Renal cortex interstitium (tissue), 11 donors: ENCODE data around the gene ARHGEF1. TPM values are rescaled to one million over a fixed set of nuclear protein-coding genes. Genes with fewer than 3 reads are reported as not detected.

ENCODE experiments used
- DNase-seq, 11 donors: peaks; one replicate each; pipeline ENCODE4 v3.0.0-alpha.2; 2013; ENCODE audit warnings: low read depth in 9 of 11, low spot score in 4 of 11; ENCODE audit errors: extremely low read depth in 1 of 11
- polyA plus RNA-seq, 3 donors: library from polyadenylated mRNA; unstranded; fragments of 120-200 nt; gene quantifications; one replicate each; pipeline ENCODE4 v1.2.1, GENCODE V29; 2013; ENCODE audit not compliant: insufficient read length in 3 of 3

ARHGEF1 gene
- polyA plus RNA-seq, 3 donors, result 40.1 to 63.7 (median 50.7) TPM

DNA sequence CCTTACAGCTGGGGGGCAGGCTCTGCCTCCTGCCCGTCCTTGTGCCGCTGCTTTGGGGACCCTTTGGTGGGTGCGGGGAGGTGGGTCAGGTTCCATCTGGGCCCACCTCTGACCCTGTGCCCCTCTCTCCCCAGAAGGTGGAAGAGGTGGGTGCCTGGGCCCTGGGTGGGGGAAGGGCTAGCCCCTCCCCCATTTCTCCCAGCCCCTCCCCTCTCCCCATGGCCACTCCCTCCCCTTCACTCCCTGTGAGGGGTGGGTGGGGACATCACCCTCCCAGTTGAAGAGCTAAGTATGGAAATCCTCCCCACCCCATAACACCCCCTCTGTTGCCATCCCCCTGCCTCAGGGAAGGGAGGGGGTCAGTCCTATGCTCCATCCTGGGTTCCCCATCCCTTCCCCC is 14.2 kb downstream of the ARHGEF1 start:
- DNase-seq, result no peak

DNA sequence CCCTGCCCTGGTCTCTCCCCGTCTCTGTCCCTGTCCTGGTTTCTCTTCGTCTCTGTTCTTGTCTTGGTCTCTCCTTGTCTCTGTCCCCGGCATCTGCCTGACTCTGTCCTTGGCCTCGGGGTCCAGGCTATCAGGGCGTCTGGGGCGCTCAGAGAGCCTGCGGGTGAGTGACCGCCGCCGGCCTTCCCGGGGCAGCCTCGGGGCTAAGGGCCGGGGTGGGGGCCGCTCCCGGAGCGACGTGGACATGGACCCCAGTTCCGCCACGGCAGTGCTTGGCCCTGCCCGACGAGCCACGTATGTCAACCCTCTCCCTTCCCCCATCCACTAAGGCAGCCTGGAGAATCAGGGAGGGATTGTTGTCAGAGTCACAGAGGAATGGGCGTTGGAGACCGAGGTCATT is 14.8 kb downstream of the ARHGEF1 start:
- DNase-seq, result no peak

- DNase-seq, result no peak
Measured at GRCh38 chr19:41898235-41898634, 15.3 kb downstream of the ARHGEF1 start.

DNA sequence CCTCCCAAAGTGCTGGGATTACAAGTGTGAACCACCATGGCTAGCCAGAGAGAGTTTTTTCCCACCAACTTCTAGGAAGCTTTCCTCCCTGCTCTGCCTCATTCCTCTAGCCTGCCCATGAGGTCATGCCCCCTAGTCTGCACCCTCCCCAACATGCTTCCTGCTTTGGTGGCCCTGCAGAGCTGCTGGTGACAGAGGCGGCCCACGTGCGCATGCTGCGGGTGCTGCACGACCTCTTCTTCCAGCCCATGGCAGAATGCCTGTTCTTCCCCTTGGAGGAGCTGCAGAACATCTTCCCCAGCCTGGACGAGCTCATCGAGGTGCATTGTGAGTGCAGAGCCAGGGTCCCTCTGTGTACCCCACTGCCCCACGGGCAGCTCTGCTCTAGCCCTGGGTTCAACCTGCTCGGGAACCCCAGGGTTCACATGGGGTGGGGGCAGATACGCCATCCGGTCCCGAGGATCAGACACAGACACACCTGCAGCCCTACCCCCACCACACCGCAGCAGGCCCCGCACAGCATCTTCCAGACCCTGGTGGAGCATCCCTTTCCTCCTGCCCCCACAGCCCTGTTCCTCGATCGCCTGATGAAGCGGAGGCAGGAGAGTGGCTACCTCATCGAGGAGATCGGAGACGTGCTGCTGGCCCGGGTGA is 18.9 kb downstream of the ARHGEF1 start:
- no peak for DNase-seq

DNA sequence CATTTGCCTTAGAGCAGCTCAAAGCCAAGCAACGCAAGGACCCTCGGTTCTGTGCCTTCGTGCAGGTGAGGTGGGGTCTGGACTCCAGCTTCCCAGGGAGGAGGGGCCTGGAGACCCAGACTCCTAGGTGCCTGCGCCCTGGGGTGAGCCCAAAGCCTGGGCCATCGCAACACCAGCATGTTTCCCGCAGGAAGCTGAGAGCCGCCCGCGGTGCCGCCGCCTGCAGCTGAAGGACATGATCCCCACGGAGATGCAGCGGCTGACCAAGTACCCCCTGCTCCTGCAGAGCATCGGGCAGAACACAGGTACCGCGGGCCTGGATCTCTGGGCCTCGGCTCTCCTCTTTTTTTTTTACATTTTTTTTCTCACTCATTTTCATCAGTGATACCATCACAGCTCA is 19.6 kb downstream of the ARHGEF1 start:
- DNase-seq, result no peak

- no peak for DNase-seq
Measured at GRCh38 chr19:41903193-41903953, 20.4 kb downstream of the ARHGEF1 start.

DNA sequence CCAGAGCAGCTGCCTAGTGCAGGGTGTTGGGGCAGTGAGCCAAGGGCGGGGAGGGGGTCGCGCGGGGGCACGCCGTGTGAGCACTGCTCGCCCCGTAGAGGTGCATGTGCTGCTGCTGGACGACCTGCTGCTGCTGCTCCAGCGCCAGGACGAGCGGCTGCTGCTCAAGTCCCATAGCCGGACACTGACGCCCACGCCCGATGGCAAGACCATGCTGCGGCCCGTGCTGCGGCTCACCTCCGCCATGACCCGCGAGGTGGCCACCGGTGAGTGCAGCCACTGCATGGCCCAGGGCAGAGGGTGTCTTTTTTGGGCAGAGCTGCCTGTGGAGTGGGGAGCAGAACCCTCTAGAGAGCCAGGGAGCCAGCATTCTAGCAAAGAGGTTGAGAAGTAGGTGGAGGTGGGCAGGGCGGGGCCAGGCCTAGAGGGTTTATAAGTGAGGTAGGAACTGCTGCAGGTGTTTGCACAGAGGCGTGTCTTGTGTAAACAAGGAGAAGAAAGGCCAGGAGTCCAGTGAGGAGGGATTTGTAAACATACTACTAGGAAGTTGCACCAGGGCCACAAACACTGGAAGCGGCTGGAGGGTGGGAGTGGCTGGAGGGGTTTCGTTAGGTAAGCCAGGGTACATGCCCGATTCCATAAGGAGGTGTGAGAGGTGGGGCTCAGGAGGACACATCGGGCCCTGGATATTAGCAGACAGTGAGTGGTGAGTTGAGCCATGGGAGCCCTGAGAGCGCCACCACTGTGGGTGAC is 21.3 kb downstream of the ARHGEF1 start:
- DNase-seq, result no peak

DNA sequence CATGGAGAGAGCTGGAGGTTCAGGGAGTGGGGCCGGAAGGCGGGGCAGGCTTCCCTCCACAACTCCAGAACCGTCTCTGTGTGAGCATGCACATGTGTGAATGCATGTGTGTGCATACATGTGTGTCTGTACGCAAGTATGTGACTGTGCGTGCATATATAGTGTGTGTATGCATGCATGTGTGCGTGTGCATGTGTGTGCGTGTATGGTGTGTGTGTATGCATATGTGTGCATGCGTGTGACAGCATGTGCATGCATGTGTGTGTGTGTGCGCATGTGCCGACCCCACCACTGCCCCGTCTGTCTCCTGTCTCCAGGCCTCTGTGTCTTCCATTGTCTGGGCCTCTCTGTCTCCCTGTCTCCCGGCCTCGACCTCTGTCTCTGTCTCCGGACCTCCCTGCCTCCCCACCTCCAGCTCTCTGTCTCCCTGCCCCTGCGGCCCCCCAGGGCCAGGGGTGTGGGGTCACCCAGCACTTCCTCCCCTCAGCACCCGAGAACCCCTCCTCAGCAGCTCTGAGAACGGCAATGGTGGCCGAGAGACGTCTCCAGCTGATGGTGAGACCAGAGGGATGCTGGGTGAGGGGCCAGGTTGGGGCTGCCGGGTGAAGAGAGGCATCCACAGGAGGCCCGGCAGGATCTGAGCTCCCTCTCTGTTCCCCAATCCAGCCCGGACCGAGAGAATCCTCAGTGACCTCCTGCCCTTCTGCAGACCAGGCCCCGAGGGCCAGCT is 22.5 kb downstream of the ARHGEF1 start:
- DNase-seq, result no peak

- no peak for DNase-seq
Measured at GRCh38 chr19:41906271-41906670, 23.3 kb downstream of the ARHGEF1 start.

- no peak for DNase-seq
Measured at GRCh38 chr19:41906916-41907680, 24.1 kb downstream of the ARHGEF1 start.

GRCh38 chr19:41907994-41908615 is 25.1 kb downstream of the ARHGEF1 start:
- DNase-seq, result no peak

DNA sequence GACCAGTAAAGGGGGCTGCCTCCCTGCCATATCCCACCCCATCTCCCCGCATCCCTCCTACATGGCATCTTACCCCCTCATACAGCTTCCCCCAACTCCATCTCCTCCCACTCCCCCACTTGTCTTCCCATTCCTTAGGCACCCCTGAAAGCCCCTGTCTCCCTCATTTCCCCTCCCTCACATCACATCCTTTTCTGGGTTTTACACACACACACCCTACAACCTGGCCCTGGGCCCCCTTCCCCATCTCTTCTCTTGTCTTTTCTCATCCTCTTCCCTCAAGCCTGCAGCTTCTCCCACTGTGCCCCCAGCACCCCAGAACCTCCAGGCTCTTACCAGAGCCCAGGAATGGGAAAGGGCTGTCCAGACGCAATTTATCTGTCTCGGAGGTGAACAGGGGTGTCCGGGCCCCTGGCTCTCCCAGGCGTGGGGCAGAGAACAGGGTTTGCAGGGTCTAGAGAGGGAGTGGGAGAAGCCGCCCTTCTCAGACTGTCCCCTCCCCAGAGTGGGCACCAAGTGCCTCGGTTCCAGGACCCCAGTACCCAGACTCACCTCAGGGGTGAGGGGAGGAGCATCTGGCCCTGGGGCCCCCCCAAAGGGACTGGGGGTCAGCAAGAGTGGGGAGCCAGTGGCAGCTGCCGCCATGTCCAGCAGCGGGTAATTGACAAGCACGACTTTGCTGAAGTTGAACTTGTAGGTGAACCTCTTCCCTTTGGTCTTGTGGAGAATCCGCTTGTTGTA is 25.9 kb downstream of the ARHGEF1 start:
- DNase-seq, result no peak

- DNase-seq, result no peak
Measured at GRCh38 chr19:41909706-41910105, 26.7 kb downstream of the ARHGEF1 start.

GRCh38 chr19:41910240-41910991 is 27.4 kb downstream of the ARHGEF1 start:
- DNase-seq, result no peak

GRCh38 chr19:41910992-41911888 is 28.3 kb downstream of the ARHGEF1 start:
- DNase-seq, result no peak
